HCT116 (cell line): ENCODE data around the gene TTLL11. TPM values are rescaled to one million over a fixed set of nuclear protein-coding genes. Genes with fewer than 3 reads are reported as not detected.

Experiments used
- ATAC-seq: fragments of 200-7000 bp; cut with Tn5 transposase; 2 replicates; pipeline ENCODE4 v1.9.1; 2020; ENCODE audit warnings: mild to moderate bottlenecking, moderate library complexity
- BruUV-seq: library from RNA; stranded (reverse); fragments of 400-500 nt; replicated peaks from 2 replicates; lab custom pipeline; 2021; lab: Mats Ljungman, UMichigan
- CTCF ChIA-PET: fragments of 300-600 bp; sonication (Branson Sonifier 250); formaldehyde crosslinking; loops from one replicate; lab custom pipeline; 2021; ENCODE audit warnings: antibody characterized with exemption; lab: Charles Lee
- POLR2A ChIA-PET: fragments of 300-600, 350-600 bp; sonication (Branson Sonifier 250); formaldehyde crosslinking; loops from one replicate; lab custom pipeline; 2021; ENCODE audit warnings: antibody characterized with exemption; lab: Charles Lee
- RAD21 ChIA-PET, 2 experiments: fragments of 300-600 bp; sonication (Branson Sonifier 250); formaldehyde crosslinking; loops; one replicate each; lab custom pipeline; 2023; ENCODE audit warnings: low total read pairs in 2 of 2; ENCODE audit not compliant: uncharacterized antibody in 2 of 2, unreplicated experiment in 2 of 2, low non-redundant PET in 1 of 2; lab: Charles Lee
- DNase-seq: peaks from one replicate; pipeline ENCODE4 v3.0.0-alpha.2; 2010; ENCODE audit warnings: low read depth, low spot score
- H2AFZ ChIP-seq: fragments of 200-600 bp; shearing (Covaris generic), sonication (generic); 2 replicates; pipeline ENCODE4 v1.6.1; 2017; ENCODE audit warnings: low read depth, mixed run types, mixed read lengths, antibody characterized with exemption, low read length; ENCODE audit not compliant: poor library complexity, severe bottlenecking
- H3K27ac ChIP-seq: 2 replicates; pipeline ENCODE4 v1.5.1; 2012; ENCODE audit warnings: low read depth, low read length
- H3K27me3 ChIP-seq: fragments of 200-600 bp; sonication (generic); 2 replicates; pipeline ENCODE4 v1.6.1; 2016; ENCODE audit warnings: mixed run types, low read length, mixed read lengths; ENCODE audit not compliant: insufficient read depth
- H3K36me3 ChIP-seq, 2 experiments: fragments of 200-500 bp in 1 of 2; fragments of 200-600 bp in 1 of 2; sonication (Bioruptor generic) in 1 of 2; sonication (generic) in 1 of 2; 2 replicates each; pipeline versions ENCODE4 v1.5.1 to v1.6.1; 2014 to 2016; ENCODE audit warnings: low read length in 2 of 2, inconsistent platforms in 1 of 2, mixed read lengths in 1 of 2, mixed run types in 1 of 2; ENCODE audit not compliant: insufficient read depth in 2 of 2, control insufficient read depth in 1 of 2
- H3K4me1 ChIP-seq, 2 experiments: fragments of 200-600 bp in 1 of 2; sonication (generic) in 1 of 2; 2 replicates each; pipeline versions ENCODE4 v1.5.1 to v1.6.1; 2012 to 2017; ENCODE audit warnings: low read length in 2 of 2, inconsistent platforms in 1 of 2, mild to moderate bottlenecking in 1 of 2, mixed read lengths in 1 of 2, mixed run types in 1 of 2, moderate library complexity in 1 of 2; ENCODE audit not compliant: insufficient read depth in 2 of 2, control insufficient read depth in 1 of 2
- H3K4me2 ChIP-seq: fragments of 200-600 bp; sonication (generic); 2 replicates; pipeline ENCODE4 v1.6.1; 2017; ENCODE audit warnings: mixed run types, low read length, mixed read lengths
- H3K4me3 ChIP-seq, 2 experiments: fragments of 200-600 bp in 1 of 2; sonication (generic) in 1 of 2; replicated peaks in 1 of 2; 2 replicates each; pipeline ENCODE4 v1.5.1; 2011 to 2016; ENCODE audit warnings: low read length in 2 of 2, control low read depth in 1 of 2, low read depth in 1 of 2, mild to moderate bottlenecking in 1 of 2, mixed read lengths in 1 of 2, mixed run types in 1 of 2
- H3K79me2 ChIP-seq: fragments of 200-600 bp; sonication (generic); 2 replicates; pipeline ENCODE4 v1.6.1; 2017; ENCODE audit warnings: mild to moderate bottlenecking, mixed run types, low read length, moderate library complexity, mixed read lengths; ENCODE audit not compliant: insufficient read depth
- H3K9ac ChIP-seq: fragments of 200-600 bp; sonication (generic); 2 replicates; pipeline ENCODE4 v1.6.1; 2016; ENCODE audit warnings: low read length, mixed read lengths
- H3K9me2 ChIP-seq: fragments of 200-600 bp; sonication (generic), shearing (Covaris generic); 2 replicates; pipeline ENCODE4 v1.6.1; 2017; ENCODE audit warnings: mixed run types, mild to moderate bottlenecking, moderate library complexity; ENCODE audit not compliant: insufficient read depth
- H3K9me3 ChIP-seq, 2 experiments: fragments of 200-500 bp in 1 of 2; fragments of 200-600 bp in 1 of 2; sonication (Bioruptor generic) in 1 of 2; sonication (generic) in 1 of 2; 2 replicates each; pipeline ENCODE4 v1.6.1; 2014 to 2017; ENCODE audit warnings: low read length in 2 of 2, mixed read lengths in 2 of 2, inconsistent platforms in 1 of 2, low read depth in 1 of 2, mild to moderate bottlenecking in 1 of 2, mixed run types in 1 of 2, moderate library complexity in 1 of 2; ENCODE audit not compliant: control insufficient read depth in 1 of 2, insufficient read depth in 1 of 2
- H4K20me1 ChIP-seq: fragments of 200-600 bp; sonication (generic), shearing (Covaris generic); 2 replicates; pipeline ENCODE4 v1.6.1; 2017; ENCODE audit warnings: mixed run types, mild to moderate bottlenecking, moderate library complexity; ENCODE audit not compliant: insufficient read depth
- EZH2 ChIP-seq: fragments of 200-600 bp; sonication (generic); IDR thresholded peaks from 2 replicates; pipeline ENCODE4 v1.6.1; 2017; ENCODE audit warnings: antibody characterized with exemption, mixed run types
- JUND ChIP-seq: IDR thresholded peaks from 2 replicates; pipeline ENCODE4 v1.6.1; 2012
- RAD21 ChIP-seq: IDR thresholded peaks from 2 replicates; pipeline ENCODE4 v1.6.1; 2012; ENCODE audit warnings: low read depth, mild to moderate bottlenecking
- REST ChIP-seq: IDR thresholded peaks from 2 replicates; pipeline ENCODE4 v1.6.1; 2012; ENCODE audit warnings: low read depth
- SIN3A ChIP-seq: IDR thresholded peaks from 2 replicates; pipeline ENCODE4 v1.6.1; 2012; ENCODE audit warnings: low read depth
- YY1 ChIP-seq: IDR thresholded peaks from 2 replicates; pipeline ENCODE4 v1.6.1; 2011; ENCODE audit warnings: low read length, low read depth, moderate library complexity, mild to moderate bottlenecking; ENCODE audit not compliant: insufficient replicate concordance; ENCODE audit errors: extremely low read depth
- ZBTB33 ChIP-seq: IDR thresholded peaks from 2 replicates; pipeline ENCODE4 v1.6.1; 2011; ENCODE audit warnings: mild to moderate bottlenecking, low read length, moderate library complexity; ENCODE audit not compliant: insufficient replicate concordance; ENCODE audit errors: extremely low read depth
- intact Hi-C: fragments of 100-400 bp; cut with micrococcal nuclease; formaldehyde crosslinking; loops from 2 replicates; pipeline ENCODE4 v1.10.0; 2022
- total RNA-seq: library from RNA; stranded (reverse); gene quantifications from one replicate; pipeline ENCODE4 v1.2.1, GENCODE V29; 2021; ENCODE audit not compliant: unreplicated experiment
- TF ChIP-seq, protein P1 (sequence below): IDR thresholded peaks from 2 replicates; pipeline ENCODE4 v1.6.1; 2012

TTLL11 gene
- total RNA-seq, 1 experiment from 2014 or later: 2.2 TPM

DNA sequence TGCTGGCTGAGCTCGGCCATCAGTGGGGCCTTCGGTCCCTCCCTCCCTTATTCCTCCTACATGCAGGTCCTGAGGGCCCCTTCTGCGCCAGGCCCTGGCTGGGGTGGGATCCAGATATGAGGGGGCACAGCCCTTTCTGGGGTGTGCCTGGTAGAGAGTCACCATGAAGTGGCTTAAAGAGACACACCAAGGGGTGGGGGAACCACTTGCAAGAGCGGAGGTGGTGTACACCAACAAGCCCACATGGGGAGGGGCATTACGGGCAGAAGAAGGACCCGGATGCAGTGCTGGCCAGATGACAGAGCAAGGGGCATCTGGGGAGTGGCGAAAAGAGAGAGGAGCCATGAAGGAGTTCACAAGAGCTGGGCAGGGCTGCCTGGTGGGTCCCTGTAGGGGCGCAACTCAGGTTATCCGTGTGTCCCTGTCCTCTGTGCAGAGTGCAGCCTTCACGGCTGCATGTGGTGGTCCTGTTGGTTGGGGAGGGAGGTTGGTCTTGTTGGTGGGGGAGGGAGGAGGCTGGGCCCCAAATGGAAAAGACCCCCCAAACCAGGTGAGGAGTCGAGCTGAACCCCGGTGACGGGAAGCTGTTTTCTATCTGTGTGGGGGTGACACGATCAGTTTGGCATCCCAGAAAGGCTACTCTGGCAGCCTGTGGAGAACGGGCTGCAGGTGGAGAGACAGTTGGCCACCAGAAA, 283.6 kb downstream of the TTLL11 start:
- no peak overlapping the region for H3K9ac ChIP-seq
- DNase-seq: no peak
- H3K27me3 ChIP-seq: no peaks in the 10 kb centered on the region
- H3K27ac ChIP-seq: no peak overlapping the region
- H3K4me2 ChIP-seq: no peak overlapping the region
- H3K9me3 ChIP-seq: no peaks in the 10 kb centered on the region
- no peak overlapping the region for H3K4me3 ChIP-seq
- RAD21 ChIA-PET: no interaction called here
- intact Hi-C loops: no loop called here
- TF ChIP-seq EZH2: no peak
- no peak for TF ChIP-seq JUND
- no peak for TF ChIP-seq YY1
- no peak for TF ChIP-seq RAD21
- TF ChIP-seq REST: no peak
- TF ChIP-seq SIN3A: no peak
- no peak for TF ChIP-seq ZBTB33
- TF ChIP-seq, protein P1, sequence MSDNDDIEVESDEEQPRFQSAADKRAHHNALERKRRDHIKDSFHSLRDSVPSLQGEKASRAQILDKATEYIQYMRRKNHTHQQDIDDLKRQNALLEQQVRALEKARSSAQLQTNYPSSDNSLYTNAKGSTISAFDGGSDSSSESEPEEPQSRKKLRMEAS: no peak
- TF ChIP-seq, all 23 proteins: peak for 0
- H3K36me3 ChIP-seq: no peaks in the 10 kb centered on the region
- CTCF ChIA-PET: no interaction called here
- no peaks in the 10 kb centered on the region for H3K4me1 ChIP-seq
- no peak for ATAC-seq
- POLR2A ChIA-PET: no interaction called here
- H4K20me1 ChIP-seq: no peaks in the 10 kb centered on the region
- no TSS peak for BruUV-seq
- no peaks in the 10 kb centered on the region for H3K79me2 ChIP-seq
- no peaks in the 10 kb centered on the region for H3K9me2 ChIP-seq
- H2AFZ ChIP-seq: no peak overlapping the region
